IMR-90 (cell line): Measurements from ENCODE around the gene NUP210. TPM values are rescaled to one million over a fixed set of nuclear protein-coding genes. Genes with fewer than 3 reads are reported as not detected.

Experiments
- ATAC-seq: fragments of 200-7000 bp; cut with Tn5 transposase; 2 replicates; pipeline ENCODE4 v1.9.1; 2020; ENCODE audit warnings: low read depth, mild to moderate bottlenecking, moderate library complexity
- BruUV-seq: library from RNA; stranded (reverse); fragments of 400-500 nt; replicated peaks from 2 replicates; lab custom pipeline; 2021; lab: Mats Ljungman, UMichigan
- CTCF ChIA-PET: fragments of 300-600 bp; formaldehyde crosslinking; extraction: SDS; loops from one replicate; lab custom pipeline; 2021; ENCODE audit warnings: antibody characterized with exemption; lab: Yijun Ruan, JAX
- POLR2A ChIA-PET: fragments of 300-600 bp; sonication (Branson Sonifier 250); formaldehyde crosslinking; loops from one replicate; lab custom pipeline; 2022; ENCODE audit warnings: antibody characterized with exemption; ENCODE audit not compliant: unreplicated experiment; lab: Charles Lee
- DNase-seq: peaks from one replicate; pipeline ENCODE4 v3.0.0; 2013
- H2AFZ ChIP-seq: replicated peaks from 2 replicates; pipeline ENCODE3; 2013; ENCODE audit warnings: low read length, mild to moderate bottlenecking; ENCODE audit not compliant: poor library complexity
- H2AK5ac ChIP-seq: 2 replicates; pipeline ENCODE4 v1.6.1; 2013; ENCODE audit warnings: low read depth, low read length, inconsistent platforms
- H2AK9ac ChIP-seq: replicated peaks from 2 replicates; pipeline ENCODE3; 2013; ENCODE audit warnings: mild to moderate bottlenecking, low read depth, low read length, moderate library complexity; ENCODE audit not compliant: poor library complexity
- H2BK120ac ChIP-seq: 2 replicates; pipeline ENCODE4 v1.6.1; 2013; ENCODE audit warnings: low read depth, low read length, inconsistent platforms
- H2BK15ac ChIP-seq: 3 replicates; pipeline ENCODE4 v1.6.1; 2013; ENCODE audit warnings: low read depth, low read length, inconsistent platforms
- H2BK20ac ChIP-seq: 2 replicates; pipeline ENCODE4 v1.6.1; 2013; ENCODE audit warnings: low read depth, mild to moderate bottlenecking, inconsistent platforms, low read length, moderate library complexity
- H2BK5ac ChIP-seq: 2 replicates; pipeline ENCODE4 v1.6.1; 2013; ENCODE audit warnings: mild to moderate bottlenecking, low read depth, low read length, inconsistent platforms; ENCODE audit not compliant: poor library complexity, severe bottlenecking
- H3K14ac ChIP-seq: replicated peaks from 2 replicates; pipeline ENCODE4 v1.6.1; 2013; ENCODE audit warnings: low read depth, low read length, inconsistent platforms
- H3K18ac ChIP-seq: 2 replicates; pipeline ENCODE4 v1.6.1; 2013; ENCODE audit warnings: low read depth, low read length, control low read depth
- H3K23ac ChIP-seq: 2 replicates; pipeline ENCODE4 v1.6.1; 2013; ENCODE audit warnings: low read depth, low read length, inconsistent platforms
- H3K27ac ChIP-seq: 2 replicates; pipeline ENCODE4 v1.5.1; 2013; ENCODE audit warnings: mild to moderate bottlenecking, control low read depth, low read length; ENCODE audit not compliant: insufficient read depth
- H3K27me3 ChIP-seq: 2 replicates; pipeline ENCODE4 v1.6.1; 2013; ENCODE audit warnings: low read length; ENCODE audit not compliant: control insufficient read depth, insufficient read depth
- H3K36me3 ChIP-seq: 2 replicates; pipeline ENCODE4 v1.6.1; 2013; ENCODE audit warnings: low read length, mixed read lengths; ENCODE audit not compliant: control insufficient read depth, insufficient read depth
- H3K4ac ChIP-seq: 2 replicates; pipeline ENCODE4 v1.6.1; 2013; ENCODE audit warnings: low read depth, low read length, inconsistent platforms
- H3K4me1 ChIP-seq: 2 replicates; pipeline ENCODE4 v1.6.1; 2013; ENCODE audit warnings: low read length, mixed read lengths; ENCODE audit not compliant: control insufficient read depth, insufficient read depth
- H3K4me2 ChIP-seq: 2 replicates; pipeline ENCODE4 v1.6.1; 2013; ENCODE audit warnings: low read depth, mild to moderate bottlenecking, control low read depth, low read length, moderate library complexity
- H3K4me3 ChIP-seq: 2 replicates; pipeline ENCODE4 v1.5.1; 2013; ENCODE audit warnings: low read depth, mild to moderate bottlenecking, control low read depth, low read length, moderate library complexity; ENCODE audit not compliant: insufficient read depth
- H3K56ac ChIP-seq: 2 replicates; pipeline ENCODE4 v1.6.1; 2013; ENCODE audit warnings: low read length, inconsistent platforms; ENCODE audit not compliant: insufficient read depth; ENCODE audit errors: extremely low read depth
- H3K79me1 ChIP-seq, 2 experiments: 2 replicates each; pipeline ENCODE4 v1.6.1; 2013; ENCODE audit warnings: low read length in 2 of 2, inconsistent platforms in 1 of 2, low read depth in 1 of 2
- H3K9ac ChIP-seq: 2 replicates; pipeline ENCODE4 v1.6.1; 2013; ENCODE audit warnings: low read depth, low read length, control low read depth
- H3K9me1 ChIP-seq: 2 replicates; pipeline ENCODE4 v1.6.1; 2013; ENCODE audit warnings: low read length, inconsistent platforms; ENCODE audit not compliant: insufficient read depth
- H3K9me3 ChIP-seq: 2 replicates; pipeline ENCODE4 v1.6.1; 2013; ENCODE audit warnings: low read length; ENCODE audit not compliant: control insufficient read depth, insufficient read depth
- H4K20me1 ChIP-seq: 2 replicates; pipeline ENCODE4 v1.6.1; 2013; ENCODE audit warnings: low read length, inconsistent platforms; ENCODE audit not compliant: insufficient read depth
- H4K5ac ChIP-seq: 2 replicates; pipeline ENCODE4 v1.6.1; 2013; ENCODE audit warnings: mild to moderate bottlenecking, low read depth, low read length, control low read depth
- H4K8ac ChIP-seq, 2 experiments: 2 replicates each; pipeline ENCODE4 v1.6.1; 2013; ENCODE audit warnings: low read depth in 2 of 2, low read length in 2 of 2, control low read depth in 1 of 2, inconsistent platforms in 1 of 2
- H4K91ac ChIP-seq: 2 replicates; pipeline ENCODE4 v1.6.1; 2013; ENCODE audit warnings: low read depth, low read length, inconsistent platforms; ENCODE audit not compliant: insufficient read depth
- BHLHE40 ChIP-seq: fragments of 150-350 bp; IDR thresholded peaks from 2 replicates; pipeline ENCODE4 v1.6.1; 2016; ENCODE audit warnings: mild to moderate bottlenecking, low read depth, low read length
- CEBPB ChIP-seq: IDR thresholded peaks from 2 replicates; pipeline ENCODE4 v1.6.1; 2012; ENCODE audit warnings: low read depth, low read length, improper control_type of control experiment
- CHD1 ChIP-seq: IDR thresholded peaks from 2 replicates; pipeline ENCODE4 v1.6.1; 2012; ENCODE audit warnings: low read depth, low read length, improper control_type of control experiment
- FOS ChIP-seq: fragments of 150-350 bp; IDR thresholded peaks from 2 replicates; pipeline ENCODE4 v1.6.1; 2016; ENCODE audit warnings: low read depth, low read length
- MAFK ChIP-seq: IDR thresholded peaks from 2 replicates; pipeline ENCODE4 v1.6.1; 2012; ENCODE audit warnings: low read depth, low read length, improper control_type of control experiment
- MAZ ChIP-seq: IDR thresholded peaks from 2 replicates; pipeline ENCODE4 v1.6.1; 2012; ENCODE audit warnings: low read depth, mild to moderate bottlenecking, low read length, improper control_type of control experiment, moderate library complexity, borderline replicate concordance
- MXI1 ChIP-seq: IDR thresholded peaks from 2 replicates; pipeline ENCODE4 v1.6.1; 2012; ENCODE audit warnings: low read depth, mild to moderate bottlenecking, low read length, moderate library complexity, borderline replicate concordance
- NFE2L2 ChIP-seq: fragments of 150-350 bp; IDR thresholded peaks from 2 replicates; pipeline ENCODE4 v1.6.1; 2016; ENCODE audit warnings: low read depth, mild to moderate bottlenecking, low read length
- POLR2A ChIP-seq: IDR thresholded peaks from 2 replicates; pipeline ENCODE4 v1.6.1; 2012; ENCODE audit warnings: mild to moderate bottlenecking, low read depth, low read length
- RAD21 ChIP-seq: IDR thresholded peaks from 2 replicates; pipeline ENCODE4 v1.6.1; 2012; ENCODE audit warnings: low read length, improper control_type of control experiment
- RCOR1 ChIP-seq: IDR thresholded peaks from 2 replicates; pipeline ENCODE4 v1.6.1; 2012; ENCODE audit warnings: mild to moderate bottlenecking, low read length, improper control_type of control experiment; ENCODE audit not compliant: insufficient replicate concordance
- SMC3 ChIP-seq: fragments of 150-350 bp; IDR thresholded peaks from 2 replicates; pipeline ENCODE4 v1.6.1; 2016; ENCODE audit warnings: low read depth, mild to moderate bottlenecking, antibody characterized with exemption, low read length, moderate library complexity
- WGBS, 2 experiments: methylation state at CpG; one replicate each; pipeline versions ENCODE4 v1.1.5 to v1.1.7; 2013; ENCODE audit warnings: missing lambda C conversion rate in 2 of 2; ENCODE audit not compliant: insufficient read length in 1 of 2; ENCODE audit errors: extremely low coverage in 2 of 2; 5-methylcytosine and 5-hydroxymethylcytosine counted together
- dilution Hi-C: fragments of 300-500 bp; cut with HindIII; formaldehyde crosslinking; loops from one replicate; pipeline ENCODE4 v1.14.3; 2018; ENCODE audit warnings: low sequenced_read_pairs; ENCODE audit not compliant: unreplicated experiment
- in situ Hi-C: fragments of 300-500 bp; cut with MboI; formaldehyde crosslinking; loops from 3 replicates; pipeline ENCODE4 v1.14.3; 2019; ENCODE audit warnings: low sequenced_read_pairs, inconsistent platforms, mixed read lengths
- intact Hi-C: fragments of 100-400 bp; cut with micrococcal nuclease; formaldehyde crosslinking; loops from 2 replicates; pipeline ENCODE4 v1.10.0; 2022
- polyA plus RNA-seq, 3 experiments: library from polyadenylated mRNA; depleted of rRNA; stranded (reverse); fragments of >200 nt; gene quantifications; 2 replicates each; pipeline ENCODE4 v1.2.3, GENCODE V29; 2012; ENCODE audit warnings: low replicate concordance in 1 of 3
- total RNA-seq: library from RNA; depleted of rRNA; stranded (reverse); fragments of >200 nt; gene quantifications from 2 replicates; pipeline ENCODE4 v1.2.3, GENCODE V29; 2012
- TF ChIP-seq, protein P1 (sequence below): conservative IDR thresholded peaks from 2 replicates; pipeline ENCODE4 v1.5.1; 2012; ENCODE audit warnings: mild to moderate bottlenecking, low read depth, low read length, improper control_type of control experiment
- TF ChIP-seq, protein P2 (sequence below): fragments of 150-350 bp; IDR thresholded peaks from 2 replicates; pipeline ENCODE4 v1.6.1; 2017; ENCODE audit warnings: mild to moderate bottlenecking, antibody characterized with exemption, low read length, low read depth
- TF ChIP-seq, protein P3 (sequence below): fragments of 150-350 bp; IDR thresholded peaks from 2 replicates; pipeline ENCODE4 v1.6.1; 2016; ENCODE audit warnings: low read depth, mild to moderate bottlenecking, low read length, moderate library complexity, borderline replicate concordance

The NUP210 gene
- total and polyA plus RNA-seq, 2 of the 4 experiments (the other 2 are of a cell fraction) = under 0.01 to 0.03 TPM

DNA sequence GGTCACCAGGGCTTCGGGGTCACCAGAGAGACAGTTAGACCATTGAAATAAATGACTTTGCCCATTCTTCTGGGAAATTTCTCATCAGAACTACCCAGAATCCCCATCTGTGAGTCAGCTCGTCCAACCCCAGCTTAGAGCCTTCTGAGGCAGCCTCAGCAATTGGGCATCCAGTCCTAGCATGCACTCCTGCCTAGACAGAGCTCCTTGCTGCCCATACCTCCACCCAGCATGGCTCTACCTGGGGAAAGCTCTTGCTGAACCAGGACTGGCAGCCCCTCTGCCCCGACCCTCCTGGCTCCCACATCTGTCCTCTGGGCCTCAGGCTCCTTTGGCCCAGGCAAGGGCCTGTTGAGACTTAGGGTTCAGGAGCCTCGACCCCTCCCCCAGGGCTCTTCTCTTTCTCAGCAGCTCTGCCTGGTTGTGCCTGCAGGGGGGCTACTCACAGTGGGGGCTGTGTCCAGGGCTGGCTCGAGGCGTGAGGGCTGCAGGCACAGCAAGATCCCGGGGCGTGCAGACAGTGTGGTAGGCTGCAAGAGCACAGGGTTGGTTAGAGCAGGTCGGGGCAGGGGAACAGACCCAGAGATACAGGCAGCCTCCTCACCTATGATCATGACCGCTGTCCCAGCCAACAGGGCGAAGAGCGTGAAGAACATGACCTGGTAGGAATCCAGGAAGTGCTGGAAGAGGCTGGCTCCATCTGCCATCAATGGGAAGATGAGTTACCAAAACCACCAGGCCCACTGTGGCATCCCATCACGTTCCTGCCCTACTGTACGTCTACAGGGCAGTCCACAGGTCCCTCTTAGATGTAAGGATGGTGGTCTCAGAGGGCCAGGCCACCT lies 101.3 kb downstream of the NUP210 start:
- intact Hi-C loops (no loop called here), in situ Hi-C loops (no loop called here), dilution Hi-C loops (no loop called here)
- H3K23ac ChIP-seq = no peak overlapping the region
- H2BK20ac ChIP-seq = no peak overlapping the region
- H4K20me1 ChIP-seq = no peaks in the 10 kb centered on the region
- no peak overlapping the region for H3K27ac ChIP-seq
- no peak overlapping the region for H3K9ac ChIP-seq
- ChIA-PET CTCF (no interaction called here), POLR2A (no interaction called here)
- DNase-seq (no peak), ATAC-seq (no peak)
- H2BK5ac ChIP-seq = no peak overlapping the region
- no peak overlapping the region for H3K4me3 ChIP-seq
- H4K91ac ChIP-seq = no peak overlapping the region
- no peaks in the 10 kb centered on the region for H3K4me1 ChIP-seq
- no TSS peak for BruUV-seq
- no peaks in the 10 kb centered on the region for H3K9me3 ChIP-seq
- no peaks in the 10 kb centered on the region for H3K9me1 ChIP-seq
- no peak overlapping the region for H2BK15ac ChIP-seq
- no peak overlapping the region for H3K14ac ChIP-seq
- 20% methylated on average over 1 of the region's 14 CpGs; no CpG with 5 or more reads in 1 of the 2 experiments for WGBS, 2 experiments
- H3K36me3 ChIP-seq = no peaks in the 10 kb centered on the region
- no peak overlapping the region for H3K56ac ChIP-seq
- no peak overlapping the region for H4K8ac ChIP-seq
- H3K4me2 ChIP-seq = no peak overlapping the region
- no peak overlapping the region for H2AK9ac ChIP-seq
- H3K79me1 ChIP-seq = no peaks in the 10 kb centered on the region
- no peak overlapping the region for H4K5ac ChIP-seq
- H2AFZ ChIP-seq = peak overlapping the region; percentile 7
- no peak overlapping the region for H3K18ac ChIP-seq
- no peak overlapping the region for H2BK120ac ChIP-seq
- peaks cover 4% of the 10 kb centered on the region for H3K27me3 ChIP-seq
- H2AK5ac ChIP-seq = no peak overlapping the region
- no peak overlapping the region for H3K4ac ChIP-seq
- no peak for TF ChIP-seq RCOR1
- TF ChIP-seq POLR2A = no peak
- TF ChIP-seq, protein P1, sequence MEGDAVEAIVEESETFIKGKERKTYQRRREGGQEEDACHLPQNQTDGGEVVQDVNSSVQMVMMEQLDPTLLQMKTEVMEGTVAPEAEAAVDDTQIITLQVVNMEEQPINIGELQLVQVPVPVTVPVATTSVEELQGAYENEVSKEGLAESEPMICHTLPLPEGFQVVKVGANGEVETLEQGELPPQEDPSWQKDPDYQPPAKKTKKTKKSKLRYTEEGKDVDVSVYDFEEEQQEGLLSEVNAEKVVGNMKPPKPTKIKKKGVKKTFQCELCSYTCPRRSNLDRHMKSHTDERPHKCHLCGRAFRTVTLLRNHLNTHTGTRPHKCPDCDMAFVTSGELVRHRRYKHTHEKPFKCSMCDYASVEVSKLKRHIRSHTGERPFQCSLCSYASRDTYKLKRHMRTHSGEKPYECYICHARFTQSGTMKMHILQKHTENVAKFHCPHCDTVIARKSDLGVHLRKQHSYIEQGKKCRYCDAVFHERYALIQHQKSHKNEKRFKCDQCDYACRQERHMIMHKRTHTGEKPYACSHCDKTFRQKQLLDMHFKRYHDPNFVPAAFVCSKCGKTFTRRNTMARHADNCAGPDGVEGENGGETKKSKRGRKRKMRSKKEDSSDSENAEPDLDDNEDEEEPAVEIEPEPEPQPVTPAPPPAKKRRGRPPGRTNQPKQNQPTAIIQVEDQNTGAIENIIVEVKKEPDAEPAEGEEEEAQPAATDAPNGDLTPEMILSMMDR = no peak
- no peak for TF ChIP-seq RAD21
- TF ChIP-seq MAFK = no peak
- TF ChIP-seq, protein P2, sequence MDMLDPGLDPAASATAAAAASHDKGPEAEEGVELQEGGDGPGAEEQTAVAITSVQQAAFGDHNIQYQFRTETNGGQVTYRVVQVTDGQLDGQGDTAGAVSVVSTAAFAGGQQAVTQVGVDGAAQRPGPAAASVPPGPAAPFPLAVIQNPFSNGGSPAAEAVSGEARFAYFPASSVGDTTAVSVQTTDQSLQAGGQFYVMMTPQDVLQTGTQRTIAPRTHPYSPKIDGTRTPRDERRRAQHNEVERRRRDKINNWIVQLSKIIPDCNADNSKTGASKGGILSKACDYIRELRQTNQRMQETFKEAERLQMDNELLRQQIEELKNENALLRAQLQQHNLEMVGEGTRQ = no peak
- TF ChIP-seq, protein P3, sequence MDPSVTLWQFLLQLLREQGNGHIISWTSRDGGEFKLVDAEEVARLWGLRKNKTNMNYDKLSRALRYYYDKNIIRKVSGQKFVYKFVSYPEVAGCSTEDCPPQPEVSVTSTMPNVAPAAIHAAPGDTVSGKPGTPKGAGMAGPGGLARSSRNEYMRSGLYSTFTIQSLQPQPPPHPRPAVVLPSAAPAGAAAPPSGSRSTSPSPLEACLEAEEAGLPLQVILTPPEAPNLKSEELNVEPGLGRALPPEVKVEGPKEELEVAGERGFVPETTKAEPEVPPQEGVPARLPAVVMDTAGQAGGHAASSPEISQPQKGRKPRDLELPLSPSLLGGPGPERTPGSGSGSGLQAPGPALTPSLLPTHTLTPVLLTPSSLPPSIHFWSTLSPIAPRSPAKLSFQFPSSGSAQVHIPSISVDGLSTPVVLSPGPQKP = no peak
- no peak for TF ChIP-seq BHLHE40
- no peak for TF ChIP-seq FOS
- TF ChIP-seq CEBPB = no peak
- no peak for TF ChIP-seq MXI1
- no peak for TF ChIP-seq MAZ
- no peak for TF ChIP-seq CHD1
- TF ChIP-seq SMC3 = no peak
- TF ChIP-seq NFE2L2 = no peak
